HEK293T (cell line): ENCODE data around the gene XCL2.

ENCODE experiments used
- BHLHE40 ChIP-seq: fragments of 450-650 bp; IDR thresholded peaks from 2 replicates; pipeline ENCODE4 v1.6.1; 2016; ENCODE audit warnings: mild to moderate bottlenecking, moderate library complexity, borderline replicate concordance
- ELF4 ChIP-seq: fragments of 450-650 bp; IDR thresholded peaks from 2 replicates; pipeline ENCODE4 v1.6.1; 2017; ENCODE audit warnings: antibody characterized with exemption
- FOXA1 ChIP-seq: fragments of 450-650 bp; IDR thresholded peaks from 2 replicates; pipeline ENCODE4 v1.6.1; 2016; ENCODE audit warnings: mild to moderate bottlenecking
- FOXK2 ChIP-seq: fragments of 450-650 bp; IDR thresholded peaks from 2 replicates; pipeline ENCODE4 v1.6.1; 2016; ENCODE audit warnings: mild to moderate bottlenecking
- FOXM1 ChIP-seq: fragments of 450-650 bp; IDR thresholded peaks from 2 replicates; pipeline ENCODE4 v1.6.1; 2017; ENCODE audit warnings: mild to moderate bottlenecking, borderline replicate concordance
- HDGF ChIP-seq: fragments of 450-650 bp; IDR thresholded peaks from 2 replicates; pipeline ENCODE4 v1.6.1; 2017; ENCODE audit warnings: antibody characterized with exemption, borderline replicate concordance
- SP1 ChIP-seq: fragments of 450-650 bp; IDR thresholded peaks from 2 replicates; pipeline ENCODE4 v1.6.1; 2017
- SUZ12 ChIP-seq: fragments of 450-650 bp; IDR thresholded peaks from 2 replicates; pipeline ENCODE4 v1.6.1; 2016; ENCODE audit warnings: mild to moderate bottlenecking
- TARDBP ChIP-seq: fragments of 450-650 bp; IDR thresholded peaks from 2 replicates; pipeline ENCODE4 v1.6.1; 2016
- ZNF384 ChIP-seq: fragments of 450-650 bp; IDR thresholded peaks from 2 replicates; pipeline ENCODE4 v1.6.1; 2016

GRCh38 chr1:168506204-168506819 is 37.5 kb downstream of the XCL2 start:
- TF ChIP-seq HDGF (no peak), SP1 (no peak), FOXM1 (no peak), FOXK2 (no peak), FOXA1 (no peak), ZNF384 (no peak), SUZ12 (no peak), ELF4 (no peak), TARDBP (no peak), BHLHE40 (no peak)
